MCF 10A (cell line): Measurements from ENCODE around the gene CREBRF. TPM values are rescaled to one million over a fixed set of nuclear protein-coding genes. Genes with fewer than 3 reads are reported as not detected.

ENCODE experiments used
- BruUV-seq: library from RNA; stranded (reverse); fragments of 400-500 nt; replicated peaks from 2 replicates; lab custom pipeline; 2021; lab: Mats Ljungman, UMichigan
- CTCF ChIA-PET: fragments of 300-600 bp; sonication (Branson Sonifier 250); formaldehyde crosslinking; extraction: SDS; loops from one replicate; lab custom pipeline; 2021; ENCODE audit warnings: antibody characterized with exemption, inconsistent platforms; lab: Yijun Ruan, JAX
- POLR2A ChIA-PET: fragments of 300-600, 350-650 bp; sonication (Branson Sonifier 250); formaldehyde crosslinking; extraction: SDS; loops from one replicate; lab custom pipeline; 2020; ENCODE audit warnings: antibody characterized with exemption, inconsistent platforms; lab: Yijun Ruan, JAX
- DNase-seq: peaks from one replicate; pipeline ENCODE4 v3.0.0-alpha.2; 2018; ENCODE audit not compliant: unreplicated experiment
- H3K27ac Mint-ChIP-seq: one replicate; pipeline ENCODE4 v1.8.0; 2022; ENCODE audit warnings: mild to moderate bottlenecking, low read depth, mixed read lengths; ENCODE audit not compliant: unreplicated experiment
- H3K27me3 Mint-ChIP-seq: one replicate; pipeline ENCODE4 v1.8.0; 2022; ENCODE audit warnings: mixed read lengths; ENCODE audit not compliant: insufficient read depth, unreplicated experiment
- H3K36me3 Mint-ChIP-seq: one replicate; pipeline ENCODE4 v1.8.0; 2022; ENCODE audit warnings: mild to moderate bottlenecking, moderate library complexity, mixed read lengths; ENCODE audit not compliant: insufficient read depth, unreplicated experiment
- H3K4me1 Mint-ChIP-seq: one replicate; pipeline ENCODE4 v1.8.0; 2022; ENCODE audit warnings: mixed read lengths; ENCODE audit not compliant: insufficient read depth, unreplicated experiment
- H3K4me3 Mint-ChIP-seq: one replicate; pipeline ENCODE4 v1.8.0; 2022; ENCODE audit warnings: mild to moderate bottlenecking, moderate library complexity, mixed read lengths; ENCODE audit not compliant: unreplicated experiment
- H3K9me3 Mint-ChIP-seq: one replicate; pipeline ENCODE4 v1.8.0; 2022; ENCODE audit warnings: mixed read lengths; ENCODE audit not compliant: unreplicated experiment
- CTCF ChIP-seq: fragments of 200-600 bp; IDR thresholded peaks from one replicate; pipeline ENCODE4 v1.8.0; 2022; ENCODE audit warnings: antibody characterized with exemption, mild to moderate bottlenecking; ENCODE audit not compliant: unreplicated experiment
- intact Hi-C: fragments of 100-400 bp; cut with micrococcal nuclease; formaldehyde crosslinking; loops from 2 replicates; pipeline ENCODE4 v1.14.1; 2022
- total RNA-seq: library from RNA; stranded (reverse); gene quantifications from 2 replicates; pipeline ENCODE4 v1.2.3, GENCODE V29; 2022

The CREBRF gene
- total RNA-seq, 1 experiment from 2014 or later: 16.2 TPM

- Mint-ChIP-seq H3K4me3 (no peak overlapping the region), H3K27me3 (no peaks in the 10 kb centered on the region), H3K27ac (no peak overlapping the region), H3K9me3 (no peaks in the 10 kb centered on the region), H3K4me1 (peaks cover 7% of the 10 kb centered on the region), H3K36me3 (no peaks in the 10 kb centered on the region)
- no peak for TF ChIP-seq CTCF
- DNase-seq: no peak
- intact Hi-C loops: no loop called here
- ChIA-PET CTCF (interaction anchor here (0.5 kb wide), 1 partner anchor 34 kb away, joined by 4 read pairs; no protein-coding TSS in a partner anchor), POLR2A (interaction anchor here (0.7 to 1.7 kb wide), 2 partner anchors 8 to 10 kb away, joined by 3 to 5 read pairs; no protein-coding TSS in a partner anchor)
- BruUV-seq: no TSS peak
These were observed 8.4 kb upstream of the CREBRF start for GRCh38 chr5:173047838-173048105.

GRCh38 chr5:173050791-173051190 is 5.4 kb upstream of the CREBRF start:
- Mint-ChIP-seq H3K27me3 (no peaks in the 10 kb centered on the region), H3K4me3 (no peak overlapping the region), H3K4me1 (peaks cover 15% of the 10 kb centered on the region), H3K9me3 (no peaks in the 10 kb centered on the region), H3K27ac (no peak overlapping the region), H3K36me3 (no peaks in the 10 kb centered on the region)
- BruUV-seq: no TSS peak
- TF ChIP-seq CTCF: no peak
- intact Hi-C loops: no loop called here
- POLR2A ChIA-PET: interaction anchor here (0.8 to 1.2 kb wide), 3 partner anchors 57 to 339 kb away, joined by 3 read pairs; no protein-coding TSS in a partner anchor
- CTCF ChIA-PET: interaction anchor here (0.7 to 0.8 kb wide), 2 partner anchors 31 to 338 kb away, joined by 3 to 4 read pairs; no protein-coding TSS in a partner anchor
- DNase-seq: no peak

DNA sequence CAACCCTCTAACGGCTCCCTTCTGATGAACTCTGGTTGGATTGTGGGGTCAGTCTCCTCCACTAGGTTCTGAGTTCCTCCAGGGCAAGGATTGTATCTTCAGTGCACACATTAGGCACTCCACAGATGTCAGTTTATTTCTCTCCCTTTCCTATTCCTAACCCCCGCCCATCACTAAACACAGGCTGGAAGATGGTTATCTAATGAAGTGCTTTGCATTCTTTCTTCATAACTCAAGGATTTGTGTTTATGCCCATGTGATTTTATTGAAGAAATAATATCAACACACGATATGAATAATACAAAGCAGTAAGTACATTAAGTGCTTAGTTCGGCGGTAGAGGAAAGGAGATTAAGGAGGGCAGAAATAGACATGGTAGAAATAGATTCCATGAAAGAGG is 4.4 kb upstream of the CREBRF start:
- ChIA-PET POLR2A (no interaction called here), CTCF (interaction anchor here (1.4 kb wide), 1 partner anchor 11 kb away, joined by 5 read pairs; no protein-coding TSS in a partner anchor)
- H3K4me1 Mint-ChIP-seq: peaks cover 18% of the 10 kb centered on the region
- no peak for DNase-seq
- H3K9me3 Mint-ChIP-seq: no peaks in the 10 kb centered on the region
- intact Hi-C loops: no loop called here
- H3K4me3 Mint-ChIP-seq: no peak overlapping the region
- BruUV-seq: no TSS peak
- no peak overlapping the region for H3K27ac Mint-ChIP-seq
- H3K36me3 Mint-ChIP-seq: peaks cover under 1% of the 10 kb centered on the region
- no peak for TF ChIP-seq CTCF
- H3K27me3 Mint-ChIP-seq: no peaks in the 10 kb centered on the region

DNA sequence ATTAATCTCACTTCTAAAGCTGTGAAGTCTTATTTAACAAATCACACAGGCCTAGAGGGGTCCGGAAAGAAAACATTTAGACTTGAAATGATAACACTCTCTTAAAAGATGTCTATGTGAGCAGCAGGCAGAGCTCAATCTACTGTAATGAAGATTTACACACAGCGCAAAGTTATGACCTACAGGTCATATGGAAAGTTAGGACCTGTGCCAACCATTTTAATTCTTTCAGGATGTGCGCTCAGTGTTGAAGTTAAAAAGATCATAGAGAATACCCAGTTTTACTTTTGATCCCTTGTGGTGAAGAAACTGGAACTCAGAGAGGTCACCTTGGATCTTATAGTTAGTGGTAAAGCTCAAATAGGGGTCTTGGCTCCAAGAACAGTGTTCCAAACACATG is 3.1 kb upstream of the CREBRF start:
- H3K4me1 Mint-ChIP-seq: peaks cover 18% of the 10 kb centered on the region
- peaks cover 7% of the 10 kb centered on the region for H3K36me3 Mint-ChIP-seq
- no peaks in the 10 kb centered on the region for H3K27me3 Mint-ChIP-seq
- no peak for DNase-seq
- TF ChIP-seq CTCF: no peak
- BruUV-seq: no TSS peak
- no peak overlapping the region for H3K4me3 Mint-ChIP-seq
- CTCF ChIA-PET: interaction anchor here (0.5 to 1.4 kb wide), 3 partner anchors 13 to 281 kb away, joined by 4 to 5 read pairs (median 4); partner anchors contain the start of gene RPL26L1
- intact Hi-C loops: no loop called here
- peak overlapping the region; percentile 14 for H3K27ac Mint-ChIP-seq
- POLR2A ChIA-PET: interaction anchor here (0.8 to 2.7 kb wide), 3 partner anchors 34 to 69 kb away, joined by 4 to 12 read pairs (median 6); partner anchors contain the start of gene ATP6V0E1
- no peaks in the 10 kb centered on the region for H3K9me3 Mint-ChIP-seq
